Sigmoid colon (tissue), 7 donors: Measurements from ENCODE around the gene NID2. TPM values are rescaled to one million over a fixed set of nuclear protein-coding genes. Genes with fewer than 3 reads are reported as not detected.
A peak's percentile ranks its signal among the peaks of the same experiment; 100 is the strongest.

Experiments
- DNase-seq: peaks from one replicate; pipeline ENCODE4 v3.0.0-alpha.2; 2019
- H3K27ac ChIP-seq, 4 donors: fragments of 200-600 bp; sonication (generic); one replicate each; pipeline ENCODE4 v1.5.1; 2016 to 2019; ENCODE audit warnings: mild to moderate bottlenecking in 1 of 4
- H3K27me3 ChIP-seq, 3 donors: fragments of 200-600 bp; sonication (generic); one replicate each; pipeline ENCODE4 v1.5.1; 2019; ENCODE audit warnings: mild to moderate bottlenecking in 1 of 3
- H3K36me3 ChIP-seq, 4 donors: fragments of 200-600 bp; sonication (generic); one replicate each; pipeline ENCODE4 v1.5.1; 2016 to 2019
- H3K4me1 ChIP-seq, 4 donors: fragments of 200-600 bp; sonication (generic); one replicate each; pipeline ENCODE4 v1.5.1; 2017 to 2019
- H3K4me3 ChIP-seq, 4 donors: fragments of 200-600 bp; sonication (generic); one replicate each; pipeline ENCODE4 v1.5.1; 2017 to 2019; ENCODE audit warnings: mild to moderate bottlenecking in 2 of 4, moderate library complexity in 1 of 4
- H3K9me3 ChIP-seq, 4 donors: fragments of 200-600 bp in 3 of 4; sonication (generic) in 3 of 4; one replicate each; pipeline versions ENCODE4 v1.5.1 to v1.6.1; 2013 to 2019
- CTCF ChIP-seq, 4 experiments: fragments of 450-650 bp in 3 of 4; fragments of 200-600 bp in 1 of 4; IDR thresholded peaks; one replicate each; pipeline ENCODE4 v1.5.1; 2016 to 2019; ENCODE audit warnings: antibody characterized with exemption in 4 of 4, mild to moderate bottlenecking in 3 of 4, moderate library complexity in 2 of 4
- EP300 ChIP-seq, 4 donors: sonication (generic); formaldehyde crosslinking; IDR thresholded peaks; one replicate each; pipeline ENCODE4 v1.6.1; 2017; ENCODE audit warnings: antibody characterized with exemption in 4 of 4
- POLR2A ChIP-seq, 2 donors: fragments of 450-650 bp; IDR thresholded peaks; one replicate each; pipeline ENCODE4 v1.6.1; 2016; ENCODE audit warnings: antibody characterized with exemption in 2 of 2, mild to moderate bottlenecking in 2 of 2, moderate library complexity in 2 of 2
- POLR2AphosphoS5 ChIP-seq, 4 donors: sonication (generic); formaldehyde crosslinking; IDR thresholded peaks; one replicate each; pipeline ENCODE4 v1.6.1; 2017; ENCODE audit warnings: antibody characterized with exemption in 4 of 4
- WGBS, 2 donors: extraction: QIAGEN DNeasy Blood & Tissue Kit; methylation state at CpG; one replicate each; pipeline ENCODE4 v1.1.7; 2013; 5-methylcytosine and 5-hydroxymethylcytosine counted together
- intact Hi-C: fragments of 100-400 bp; cut with DNase I; formaldehyde crosslinking; loops from one replicate; pipeline ENCODE4 v1.15.1; 2023
- polyA plus RNA-seq, 3 donors: library from polyadenylated mRNA; stranded (reverse); fragments of 200-250 nt; gene quantifications; one replicate each; pipeline ENCODE4 v1.2.3, GENCODE V29; 2013
- total RNA-seq, 4 donors: library from RNA; depleted of rRNA; stranded (reverse); fragments of >200 nt; gene quantifications; one replicate each; pipeline ENCODE4 v1.1.0, GENCODE V29; 2016
- donor health status: healthy with polysubstance abuse.
- donor health status: Bipolar disorder and iron deficiency.
- donor health status: healthy.

The NID2 gene
- total and polyA plus RNA-seq, 7 donors, result 0.46 to 52.9 (median 26.4) TPM

- TF ChIP-seq EP300 (IDR thresholded peaks at IDR 0.05) (peak in 2 of 4 donors; percentile 37 to 51), POLR2AphosphoS5 (IDR thresholded peaks at IDR 0.05) (peak; percentile 60 to 75 (median 66)), CTCF (IDR thresholded peaks at IDR 0.05) (no peak)
- peak; percentile 80 for DNase-seq
- Histone ChIP-seq H3K27me3 (no peaks in the 10 kb centered on the region), H3K9me3 (no peaks in the 10 kb centered on the region), H3K36me3 (peaks cover 0 to 24% (median 5%) of the 10 kb centered on the region in 4 donors), H3K27ac (peak overlapping the region; percentile 71 to 85 (median 74)), H3K4me3 (no peak overlapping the region), H3K4me1 (peaks cover 0 to 79% (median 75%) of the 10 kb centered on the region in 4 donors)
- intact Hi-C loops, result loop anchor here (2.0 to 5.0 kb wide), 3 partner anchors 14 to 82 kb away; no protein-coding TSS in a partner anchor
- WGBS, 2 donors, result 92 to 93% methylated on average over 11 of the region's 11 CpGs
Measured at GRCh38 chr14:52044791-52045522, 23.9 kb downstream of the NID2 start.

DNA sequence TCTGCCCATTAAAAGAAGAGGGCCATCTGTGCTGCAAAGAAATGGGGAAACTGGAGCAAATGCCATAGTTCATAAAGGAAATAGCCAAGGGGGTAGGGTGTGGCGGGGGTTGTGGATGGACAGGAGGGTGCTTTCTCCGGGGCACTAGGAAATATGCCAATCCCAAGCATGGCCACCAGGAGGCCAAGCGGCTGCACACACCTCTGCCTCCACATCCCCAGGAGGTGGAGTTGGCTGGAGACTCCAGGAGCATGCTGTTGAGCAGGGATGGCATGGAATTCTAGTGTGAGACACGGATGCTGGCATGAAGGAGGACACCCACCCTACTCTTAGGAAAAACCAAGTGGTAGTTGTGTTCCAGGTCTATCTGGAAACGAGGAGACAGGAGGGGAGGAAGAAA lies 25.2 kb downstream of the NID2 start:
- H3K4me3 ChIP-seq, result no peak overlapping the region
- no peak for DNase-seq
- intact Hi-C loops, result loop anchor here (2.0 to 5.0 kb wide), 3 partner anchors 15 to 36 kb away; partner anchors contain the start of gene NID2
- TF ChIP-seq CTCF (IDR thresholded peaks at IDR 0.05) (peak in 1 of 4 experiments; percentile 21), EP300 (IDR thresholded peaks at IDR 0.05) (no peak), POLR2A (IDR thresholded peaks at IDR 0.05) (no peak), POLR2AphosphoS5 (IDR thresholded peaks at IDR 0.05) (no peak)
- H3K36me3 ChIP-seq, result peaks cover 1 to 37% (median 8%) of the 10 kb centered on the region in 4 donors
- H3K4me1 ChIP-seq, result peaks cover 0 to 66% (median 62%) of the 10 kb centered on the region in 4 donors
- 48 to 66% methylated on average over 5 of the region's 5 CpGs for WGBS, 2 donors
- H3K9me3 ChIP-seq, result no peaks in the 10 kb centered on the region
- H3K27ac ChIP-seq, result peak overlapping the region in 1 of 4 donors; percentile 85
- H3K27me3 ChIP-seq, result no peaks in the 10 kb centered on the region

DNA sequence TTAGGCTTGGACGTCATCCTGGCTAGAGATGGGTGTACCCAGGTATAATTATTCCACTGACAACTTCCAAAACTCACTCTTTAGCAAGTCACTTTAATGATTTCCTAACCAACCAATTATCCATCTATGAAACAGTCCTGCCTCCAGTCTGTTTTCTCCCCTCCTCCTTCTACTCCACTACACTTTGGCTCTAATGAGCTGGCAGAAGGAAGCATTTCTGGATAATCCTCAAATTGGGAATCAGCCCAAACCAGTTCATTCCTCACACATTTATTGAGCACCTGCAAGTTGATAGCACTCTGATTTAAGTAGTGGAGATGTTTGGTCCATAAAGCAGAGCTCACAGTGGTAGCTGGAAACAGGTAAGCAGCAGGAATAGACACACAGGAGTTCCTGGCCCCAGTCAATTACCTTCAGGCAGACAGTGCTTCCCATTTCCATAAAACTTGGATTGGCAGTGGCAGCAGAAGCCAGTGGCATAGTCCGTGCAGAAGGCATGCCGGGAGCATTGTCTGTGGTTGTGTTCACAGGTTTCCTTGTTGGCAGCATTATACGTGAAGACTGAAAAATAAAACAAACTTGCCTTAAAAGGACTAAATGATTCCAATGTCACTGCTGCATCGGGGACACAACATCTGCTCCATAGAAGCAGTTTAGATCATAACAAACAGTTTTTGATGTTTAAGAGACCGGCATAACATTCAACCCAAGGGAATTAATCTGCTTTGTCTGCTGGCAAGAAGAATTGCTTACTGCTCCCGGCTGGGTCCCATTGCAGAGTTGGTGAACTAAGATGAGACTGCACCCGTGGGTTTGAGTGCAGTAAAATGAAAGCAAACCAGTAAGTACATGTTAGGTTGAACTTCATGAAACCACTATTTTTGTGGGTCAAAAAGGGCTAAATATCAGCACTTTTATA lies 26.2 kb downstream of the NID2 start:
- intact Hi-C loops, result loop anchor here (2.0 to 5.0 kb wide), 2 partner anchors 26 to 35 kb away; partner anchors contain the start of gene NID2
- Histone ChIP-seq H3K9me3 (no peaks in the 10 kb centered on the region), H3K27ac (peak overlapping the region in 3 of 4 donors; percentile 12 to 85 (median 42)), H3K36me3 (peaks cover 3 to 47% (median 18%) of the 10 kb centered on the region in 4 donors), H3K4me3 (no peak overlapping the region), H3K4me1 (peaks cover 0 to 56% (median 52%) of the 10 kb centered on the region in 4 donors), H3K27me3 (no peaks in the 10 kb centered on the region)
- no peak for DNase-seq
- WGBS, 2 donors, result 41 to 61% methylated on average over 8 of the region's 8 CpGs
- TF ChIP-seq EP300 (IDR thresholded peaks at IDR 0.05) (no peak), CTCF (IDR thresholded peaks at IDR 0.05) (no peak), POLR2AphosphoS5 (IDR thresholded peaks at IDR 0.05) (no peak), POLR2A (IDR thresholded peaks at IDR 0.05) (no peak)

GRCh38 chr14:52040598-52040997 lies 28.3 kb downstream of the NID2 start:
- H3K36me3 ChIP-seq, result peaks cover 3 to 66% (median 19%) of the 10 kb centered on the region in 4 donors
- intact Hi-C loops, result loop anchor here (5.0 kb wide), 1 partner anchor 33 kb away; no protein-coding TSS in a partner anchor
- 95 to 96% methylated on average over 7 of the region's 7 CpGs for WGBS, 2 donors

More at GRCh38 chr14:52040598-52040997, 28.3 kb downstream of the NID2 start:
- Histone ChIP-seq H3K9me3 (no peaks in the 10 kb centered on the region), H3K27me3 (no peaks in the 10 kb centered on the region), H3K27ac (no peak overlapping the region), H3K4me1 (peaks cover 0 to 35% (median 32%) of the 10 kb centered on the region in 4 donors), H3K4me3 (no peak overlapping the region)
- TF ChIP-seq EP300 (IDR thresholded peaks at IDR 0.05), result no peak
- no peak for TF ChIP-seq CTCF (IDR thresholded peaks at IDR 0.05)
- no peak for TF ChIP-seq POLR2AphosphoS5 (IDR thresholded peaks at IDR 0.05)
- no peak for TF ChIP-seq POLR2A (IDR thresholded peaks at IDR 0.05)
- no peak for DNase-seq
